NCI-H187 treated with DMSO at 0.1 percent for 48 hours (cell line): Measurements from ENCODE around the gene BUB1B.
A peak's percentile ranks its signal among the peaks of the same experiment; 100 is the strongest.
"Not testable (repeated sequence)": the region's sequence is repeated elsewhere in the genome, so short reads cannot be mapped to it uniquely, and the experiment has no call there.

ENCODE experiments used
- DNase-seq: peaks from one replicate; lab custom pipeline; 2025; lab: John Stamatoyannopoulos, UW

Gene BUB1B

GRCh38 chr15:40160689-40161688, at the start of gene BUB1B:
BUB1B (plus strand) TSS chr15:40161069; CDS start chr15:40161221, 152 bp downstream.
- DNase-seq, result peak; percentile 58

GRCh38 chr15:40111888-40112287, 49.0 kb upstream of the BUB1B start:
- no peak for DNase-seq

GRCh38 chr15:40112789-40113188, 48.1 kb upstream of the BUB1B start:
- no peak for DNase-seq

- no peak for DNase-seq
Measured at GRCh38 chr15:40114218-40114617, 46.7 kb upstream of the BUB1B start.

GRCh38 chr15:40115106-40115505, 45.8 kb upstream of the BUB1B start:
- DNase-seq, result not testable (repeated sequence)

- no peak for DNase-seq
Measured at GRCh38 chr15:40115670-40116093, 45.2 kb upstream of the BUB1B start.

- DNase-seq, result no peak
Measured at GRCh38 chr15:40118473-40118872, 42.4 kb upstream of the BUB1B start.

GRCh38 chr15:40121911-40122638, 38.8 kb upstream of the BUB1B start:
- DNase-seq, result no peak

GRCh38 chr15:40122989-40123388, 37.9 kb upstream of the BUB1B start:
- DNase-seq, result not testable (repeated sequence)

- not testable (repeated sequence) for DNase-seq
Measured at GRCh38 chr15:40123863-40124262, 37.0 kb upstream of the BUB1B start.

- DNase-seq, result not testable (repeated sequence)
Measured at GRCh38 chr15:40124333-40124732, 36.5 kb upstream of the BUB1B start.

- not testable (repeated sequence) for DNase-seq
Measured at GRCh38 chr15:40124807-40125285, 36.0 kb upstream of the BUB1B start.

- DNase-seq, result no peak
Measured at GRCh38 chr15:40125950-40126349, 34.9 kb upstream of the BUB1B start.

- DNase-seq, result no peak
Measured at GRCh38 chr15:40128766-40129660, 31.9 kb upstream of the BUB1B start.

- no peak for DNase-seq
Measured at GRCh38 chr15:40130118-40130517, 30.8 kb upstream of the BUB1B start.

GRCh38 chr15:40130799-40131502, 29.9 kb upstream of the BUB1B start:
- no peak for DNase-seq

- DNase-seq, result no peak
Measured at GRCh38 chr15:40133544-40133943, 27.3 kb upstream of the BUB1B start.

- DNase-seq, result no peak
Measured at GRCh38 chr15:40134885-40135284, 26.0 kb upstream of the BUB1B start.

GRCh38 chr15:40135846-40136450, 24.9 kb upstream of the BUB1B start:
- DNase-seq, result not testable (repeated sequence)

GRCh38 chr15:40136470-40137302, 24.2 kb upstream of the BUB1B start:
- no peak for DNase-seq
